Activated T-cell treated with anti-CD3 and anti-CD28 coated beads for 24 hours (primary cell): ENCODE results near the gene EEF2.
"Not testable (repeated sequence)": the region's sequence is repeated elsewhere in the genome, so short reads cannot be mapped to it uniquely, and the experiment has no call there.

Experiments
- DNase-seq: peaks from one replicate; pipeline ENCODE4 v3.0.0-alpha.2; 2020; ENCODE audit warnings: low read depth

The EEF2 gene

GRCh38 chr19:4014541-4015491 lies 29.6 kb upstream of the EEF2 start:
- DNase-seq = peak; percentile 32

DNA sequence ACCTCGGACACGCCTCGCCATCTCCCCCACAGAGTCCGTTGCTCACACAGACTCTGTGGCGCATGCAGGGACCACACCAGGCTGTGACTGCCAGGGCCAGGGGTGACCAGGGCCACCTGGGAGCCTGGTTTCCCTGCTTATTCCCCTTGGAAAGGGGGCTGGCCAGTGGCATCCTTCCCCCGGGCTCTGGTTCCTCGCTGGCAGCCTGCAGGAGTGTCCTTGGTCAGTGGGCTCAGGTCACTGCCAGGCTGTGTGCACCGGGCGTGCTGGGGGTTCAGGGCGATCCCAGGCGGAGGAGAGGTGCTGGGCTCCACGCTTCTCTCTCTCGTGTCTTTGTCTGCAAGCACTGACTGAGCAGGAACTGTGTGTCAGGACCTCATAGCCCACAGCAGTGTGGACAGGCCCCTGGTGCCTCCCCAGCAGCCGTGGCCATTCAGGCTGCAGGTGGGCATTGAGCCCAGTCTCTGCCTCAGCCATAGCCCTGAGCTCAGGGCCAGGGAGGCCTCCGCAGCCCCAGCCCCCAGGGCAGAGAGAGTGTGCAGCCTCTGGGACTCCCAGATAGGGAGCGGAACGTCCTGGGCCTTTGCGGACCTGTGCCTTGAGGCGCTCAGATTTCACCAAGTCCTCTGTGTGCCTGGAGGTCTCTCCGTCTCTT lies 28.8 kb upstream of the EEF2 start:
- no peak for DNase-seq

DNA sequence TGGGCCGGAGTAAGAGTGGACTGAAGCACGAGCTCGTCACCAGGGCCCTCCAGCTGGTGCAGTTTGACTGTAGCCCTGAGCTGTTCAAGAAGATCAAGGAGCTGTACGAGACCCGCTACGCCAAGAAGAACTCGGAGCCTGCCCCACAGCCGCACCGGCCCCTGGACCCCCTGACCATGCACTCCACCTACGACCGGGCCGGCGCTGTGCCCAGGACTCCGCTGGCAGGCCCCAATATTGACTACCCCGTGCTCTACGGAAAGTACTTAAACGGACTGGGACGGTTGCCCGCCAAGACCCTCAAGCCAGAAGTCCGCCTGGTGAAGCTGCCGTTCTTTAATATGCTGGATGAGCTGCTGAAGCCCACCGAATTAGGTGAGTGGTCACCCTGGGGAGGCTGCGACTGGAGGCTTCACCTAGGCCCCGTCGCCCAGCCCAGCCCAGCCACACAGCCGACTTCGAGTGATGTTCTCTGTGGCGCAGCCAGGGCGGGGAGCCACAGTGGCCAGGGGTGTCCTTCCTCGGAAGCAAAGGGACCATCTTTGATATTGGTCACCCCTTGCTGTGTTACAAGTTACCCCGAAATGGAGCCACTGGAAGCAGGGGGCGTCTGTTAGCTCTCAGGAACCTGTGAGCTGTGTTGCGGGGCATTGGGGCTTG lies 27.8 kb upstream of the EEF2 start:
- no peak for DNase-seq

DNA sequence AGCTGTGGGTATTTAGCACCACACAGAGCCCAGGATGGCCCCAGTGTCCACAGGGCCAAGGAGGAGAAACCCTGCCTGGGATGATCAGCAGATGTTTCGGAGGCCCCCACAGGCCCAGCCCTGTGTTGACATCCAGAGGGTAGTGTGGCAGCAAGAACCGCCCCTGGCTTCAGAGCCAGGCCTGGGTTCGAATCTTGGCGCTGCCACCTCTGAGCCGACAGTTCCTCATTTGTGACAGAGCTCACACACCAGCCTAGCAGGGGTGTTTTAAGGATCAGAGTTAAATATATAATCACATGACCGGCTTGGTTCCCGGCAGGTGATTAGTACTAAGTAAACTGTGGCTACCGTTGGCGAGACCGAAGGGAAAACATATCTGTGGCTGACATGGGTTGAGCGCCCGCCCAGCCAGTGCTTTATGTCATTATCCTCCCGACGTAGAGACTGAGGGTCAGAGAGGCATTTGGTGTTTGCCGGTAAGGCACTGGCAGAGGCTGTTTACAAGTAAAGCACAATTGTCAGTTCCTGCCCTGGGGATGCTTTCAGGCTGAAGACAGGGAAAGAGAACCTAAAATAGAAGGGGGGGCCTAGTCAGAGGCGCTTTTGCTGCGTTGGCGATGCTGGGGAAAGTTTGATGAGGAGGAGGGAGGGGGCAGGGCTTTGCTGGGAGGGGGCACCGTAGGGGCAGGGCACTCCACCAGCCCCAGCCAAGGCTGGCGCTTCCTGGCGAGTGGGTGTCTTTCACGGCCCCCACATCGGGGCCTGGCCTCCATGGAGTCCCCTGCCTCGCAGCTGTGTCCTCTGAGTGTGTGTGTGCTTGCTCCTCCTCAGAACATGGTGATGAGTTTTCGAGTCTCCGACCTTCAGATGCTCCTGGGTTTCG lies 27.1 kb upstream of the EEF2 start:
- no peak for DNase-seq

DNA sequence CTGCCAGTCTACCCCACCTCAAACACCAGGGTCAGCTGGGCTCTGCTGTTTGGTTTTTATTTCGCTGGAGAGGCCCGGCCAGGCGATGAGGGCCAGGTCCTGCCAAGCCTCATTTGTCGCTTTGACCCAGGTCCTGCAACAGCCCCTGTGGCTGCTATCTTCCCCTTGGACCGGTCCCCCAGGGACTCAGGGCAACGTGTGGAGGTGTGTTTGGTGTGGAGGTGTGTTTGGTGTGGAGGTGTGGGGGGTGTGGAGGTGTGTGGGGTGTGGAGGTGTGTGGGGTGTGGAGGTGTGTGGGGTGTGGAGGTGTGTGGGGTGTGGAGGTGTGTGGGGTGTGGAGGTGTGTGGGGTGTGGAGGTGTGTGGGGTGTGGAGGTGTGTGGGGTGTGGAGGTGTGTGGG lies 26.2 kb upstream of the EEF2 start:
- DNase-seq = not testable (repeated sequence)

GRCh38 chr19:4010808-4011110 lies 25.5 kb upstream of the EEF2 start:
- no peak for DNase-seq

DNA sequence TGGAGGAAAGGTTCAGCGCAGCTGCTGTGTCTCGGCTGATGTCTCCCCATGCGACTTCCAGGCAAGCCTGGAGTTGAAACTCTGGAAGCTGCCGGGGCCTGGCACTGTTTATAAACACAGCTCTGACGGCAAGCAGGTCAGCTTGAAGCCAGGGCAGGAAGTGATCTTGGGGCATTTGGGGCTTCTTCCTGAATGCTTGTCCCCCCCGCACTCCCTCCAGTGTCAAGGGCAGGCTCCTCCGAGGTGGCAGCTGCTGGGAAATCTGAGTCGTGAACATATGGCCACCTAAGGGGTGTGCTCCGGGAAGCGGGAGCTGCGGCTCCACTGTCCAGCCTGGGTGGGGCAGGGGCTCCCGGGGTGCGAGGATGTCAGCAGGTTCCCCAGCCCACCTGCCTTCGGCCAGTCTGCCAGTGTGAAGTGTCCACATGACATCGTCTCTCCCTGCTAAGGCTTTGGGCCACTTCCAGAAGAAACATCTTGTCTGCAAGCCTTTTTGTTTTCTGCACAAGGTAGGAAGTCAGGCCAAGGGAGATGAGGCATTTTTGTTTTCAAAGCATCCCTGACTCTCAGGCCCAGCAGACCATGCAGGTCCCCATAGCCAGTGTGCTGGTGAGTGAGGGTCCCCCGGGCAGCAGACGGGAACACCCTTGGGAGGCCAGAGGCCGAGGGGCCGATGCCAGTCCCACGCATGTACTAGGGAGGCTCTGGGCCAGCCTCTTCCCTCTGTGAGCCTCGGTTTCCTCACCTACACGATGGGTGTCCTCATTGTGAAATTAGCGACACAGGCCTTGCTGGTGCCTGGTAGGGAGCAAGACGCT lies 24.9 kb upstream of the EEF2 start:
- no peak for DNase-seq

GRCh38 chr19:4007836-4008539 lies 22.7 kb upstream of the EEF2 start:
- no peak for DNase-seq

- peak; percentile 92 for DNase-seq
Observed at GRCh38 chr19:4007021-4007835, 22.0 kb upstream of the EEF2 start, which contains the start of gene PIAS4. Gene PIAS4, plus strand, starts transcription at chr19:4007736. Its CDS starts 25 bp downstream, at chr19:4007761.

GRCh38 chr19:4005436-4005835 lies 20.2 kb upstream of the EEF2 start:
- DNase-seq = not testable (repeated sequence)

DNA sequence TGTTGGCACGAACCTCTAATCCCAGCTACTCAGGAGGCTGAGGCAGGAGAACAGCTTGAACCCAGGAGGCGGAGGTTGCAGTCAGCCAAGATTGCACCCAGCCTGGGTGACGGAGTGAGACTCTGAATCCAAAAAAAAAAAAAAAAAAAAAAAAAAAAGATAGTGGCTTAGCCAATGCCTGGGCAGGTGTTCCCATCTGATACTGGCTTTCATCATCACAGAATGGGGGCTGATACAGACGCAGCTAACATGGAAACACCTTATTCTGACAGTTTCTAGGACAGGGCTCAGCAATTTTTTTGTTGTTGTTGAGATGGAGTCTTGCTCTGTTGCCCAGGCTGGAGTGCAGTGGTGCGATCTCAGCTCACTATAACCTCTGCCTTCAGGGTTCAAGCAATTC lies 15.5 kb upstream of the EEF2 start:
- DNase-seq = not testable (repeated sequence)

GRCh38 chr19:3998667-3999412 lies 13.6 kb upstream of the EEF2 start:
- not testable (repeated sequence) for DNase-seq

DNA sequence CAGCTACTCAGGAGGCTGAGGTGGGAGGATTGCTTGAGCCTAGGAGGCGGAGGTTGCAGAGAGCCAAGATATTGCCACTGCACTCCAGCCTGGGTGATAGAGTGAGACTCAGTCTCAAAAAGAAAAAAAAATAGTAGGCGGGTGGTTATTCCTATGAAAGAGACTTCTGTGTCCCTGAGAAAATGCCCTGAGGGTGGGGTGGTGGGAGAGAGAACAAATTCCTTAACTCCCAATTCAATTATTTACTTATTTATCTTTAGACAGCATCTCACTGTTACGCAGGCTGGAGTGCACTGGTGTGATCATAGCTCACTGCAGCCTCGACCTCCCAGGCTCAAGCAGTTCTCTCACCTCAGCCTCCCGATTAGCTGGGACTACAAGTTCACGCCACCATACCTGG lies 10.3 kb upstream of the EEF2 start:
- DNase-seq = no peak

- no peak for DNase-seq
Observed at GRCh38 chr19:3990815-3991117, 5.5 kb upstream of the EEF2 start.

- DNase-seq = peak; percentile 86
Observed at GRCh38 chr19:3987619-3988371, 2.5 kb upstream of the EEF2 start.

GRCh38 chr19:3986260-3987041 lies 1.2 kb upstream of the EEF2 start:
- DNase-seq = no peak

DNA sequence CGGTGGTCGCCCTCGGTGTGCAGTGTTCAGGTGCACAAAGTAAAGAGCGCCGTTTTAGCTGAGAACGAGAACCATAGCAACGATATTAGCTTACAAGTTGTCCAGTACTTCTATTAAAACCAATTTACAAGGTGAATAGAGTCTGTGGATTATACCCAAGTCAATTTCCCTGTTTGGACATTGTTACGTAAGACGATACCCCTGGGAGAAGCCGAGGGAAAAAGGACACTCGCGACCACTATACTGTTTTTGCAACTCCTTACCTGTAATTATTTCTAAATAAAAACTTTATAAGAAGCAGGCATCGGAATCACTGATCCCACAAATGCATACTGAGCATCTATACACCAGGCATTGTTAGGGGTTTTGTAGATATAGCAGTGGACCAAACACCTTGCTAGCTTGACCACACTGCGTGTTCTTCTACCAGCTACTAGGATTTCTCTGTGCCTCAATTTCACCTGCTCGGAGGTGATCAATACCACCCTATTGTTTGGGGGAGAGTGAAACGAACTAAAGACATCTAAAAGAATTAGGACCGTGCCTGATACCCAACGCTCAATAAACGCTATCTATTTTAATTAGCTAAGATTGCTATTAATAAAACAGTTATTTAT lies 488 bp upstream of the EEF2 start:
- DNase-seq = no peak
